Cardiac fibroblast (primary cell): ENCODE measurements around the gene ANO2.

Source experiments
- DNase-seq, 2 donors: peaks; one replicate each; pipeline versions ENCODE4 v3.0.0 to v3.0.0-alpha.2; 2010; ENCODE audit warnings: low read depth in 2 of 2
- H3K4me3 ChIP-seq, 2 donors: replicated peaks in 1 of 2; 1 replicate in 1 of 2; 2 replicates in 1 of 2; pipeline ENCODE4 v1.5.1; 2011; ENCODE audit warnings: low read depth in 2 of 2, low read length in 2 of 2, mild to moderate bottlenecking in 2 of 2, moderate library complexity in 1 of 2
- CTCF ChIP-seq: IDR thresholded peaks from one replicate; pipeline ENCODE4 v1.5.1; 2011; ENCODE audit warnings: low read depth, mild to moderate bottlenecking, low read length, inconsistent platforms

ANO2 gene

GRCh38 chr12:5965950-5966383 lies 20.9 kb upstream of the ANO2 start:
- DNase-seq: peak; percentile 56 to 57
- H3K4me3 ChIP-seq: no peak overlapping the region
- TF ChIP-seq CTCF: peak; percentile 93

GRCh38 chr12:5964913-5965900 lies 20.1 kb upstream of the ANO2 start:
- no peak for TF ChIP-seq CTCF
- no peak overlapping the region for H3K4me3 ChIP-seq
- no peak for DNase-seq

GRCh38 chr12:5963515-5963914 lies 18.5 kb upstream of the ANO2 start:
- TF ChIP-seq CTCF: no peak
- no peak overlapping the region for H3K4me3 ChIP-seq
- DNase-seq: no peak

DNA sequence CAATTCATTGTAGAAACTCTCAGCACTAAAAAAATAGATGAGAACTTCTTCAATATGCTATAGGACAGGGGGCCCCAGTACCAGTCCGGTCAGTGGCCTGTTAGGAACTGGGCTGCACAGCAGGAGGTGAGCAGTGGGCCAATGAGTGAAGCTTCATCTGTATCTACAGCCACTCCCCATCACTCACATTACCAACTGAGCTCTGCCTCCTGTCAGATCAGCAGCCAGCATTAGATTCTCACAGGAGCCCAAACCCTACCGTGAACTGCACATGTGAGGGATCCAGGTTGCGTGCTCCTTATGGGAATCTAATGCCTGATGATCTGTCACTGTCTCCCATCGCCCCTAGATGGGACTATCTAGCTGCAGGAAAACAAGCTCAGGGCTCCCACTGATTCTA lies 15.7 kb upstream of the ANO2 start:
- H3K4me3 ChIP-seq: no peak overlapping the region
- TF ChIP-seq CTCF: no peak
- no peak for DNase-seq

- TF ChIP-seq CTCF: no peak
- DNase-seq: no peak
- H3K4me3 ChIP-seq: no peak overlapping the region
Observed at GRCh38 chr12:5956987-5957386, 11.9 kb upstream of the ANO2 start.

DNA sequence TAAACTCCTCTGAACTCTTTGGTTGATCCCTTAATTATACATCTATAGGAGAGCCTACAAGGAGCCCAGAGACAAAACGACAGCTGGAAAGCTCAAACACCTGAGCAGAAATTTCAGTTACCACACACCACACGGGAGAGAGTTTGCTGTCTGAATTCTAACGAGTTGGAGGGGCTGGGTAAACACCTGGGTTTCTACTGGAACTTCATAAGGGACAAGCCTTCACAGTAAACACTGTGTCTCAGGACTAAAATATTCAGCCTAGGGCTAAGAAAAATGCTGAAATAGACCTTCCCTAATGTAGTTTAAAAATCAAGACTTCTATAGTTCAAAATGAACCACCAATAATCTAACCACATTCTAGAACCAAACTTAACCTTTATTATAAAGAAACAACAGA lies 9.6 kb upstream of the ANO2 start:
- no peak for TF ChIP-seq CTCF
- no peak for DNase-seq
- H3K4me3 ChIP-seq: no peak overlapping the region
